Stimulated activated CD4-positive, alpha-beta T cell treated with anti-CD3 and anti-CD28 coated beads, Interleukin-15, amount 100 ng/mL, for 24 hours (primary cell): Measurements from ENCODE around the gene ZSCAN5A.
"Not testable (repeated sequence)": the region's sequence is repeated elsewhere in the genome, so short reads cannot be mapped to it uniquely, and the experiment has no call there.

Source experiments
- DNase-seq: peaks from one replicate; pipeline ENCODE4 v3.0.0-alpha.2; 2020

The ZSCAN5A gene

GRCh38 chr19:56271151-56271550 lies 43.5 kb downstream of the ZSCAN5A start:
- DNase-seq, result no peak

DNA sequence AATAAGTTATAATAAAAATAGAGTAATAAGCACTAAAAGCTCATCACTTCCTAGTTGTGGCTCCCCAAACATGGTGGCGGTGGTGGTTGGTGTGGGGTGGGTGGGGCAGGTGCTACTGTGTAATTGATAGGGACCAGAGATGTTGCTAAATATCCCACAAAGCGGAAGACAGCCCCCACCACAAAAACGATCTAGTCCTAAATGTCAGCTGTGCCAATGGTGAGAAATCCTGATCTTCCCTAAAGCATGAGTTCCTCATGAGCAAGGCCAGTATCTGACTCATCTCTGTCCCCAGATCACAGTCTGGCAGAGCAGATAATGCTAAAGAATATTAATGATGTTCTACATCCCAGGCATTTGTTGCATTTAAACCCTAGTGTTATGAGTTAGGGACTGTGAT lies 44.0 kb downstream of the ZSCAN5A start:
- DNase-seq, result no peak

DNA sequence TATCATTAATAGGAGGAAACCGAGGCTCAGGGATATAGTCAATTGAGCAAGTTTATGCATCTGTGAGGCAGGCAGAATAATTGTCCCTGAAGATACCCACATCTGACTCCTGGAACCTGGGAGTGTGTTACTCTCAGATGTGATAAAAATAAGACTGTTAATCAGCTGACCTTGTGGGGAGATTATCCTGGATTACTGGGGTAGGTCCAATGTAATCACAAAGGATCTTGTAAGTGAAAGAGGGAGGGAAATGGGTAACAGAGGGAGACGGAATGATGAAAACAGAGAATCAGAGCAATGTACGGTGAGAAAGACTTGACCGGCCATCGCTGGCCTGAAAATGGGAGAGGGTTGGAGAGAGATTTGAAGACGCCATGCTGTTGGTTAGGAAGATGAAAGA lies 45.3 kb downstream of the ZSCAN5A start:
- no peak for DNase-seq

GRCh38 chr19:56266051-56266450 lies 48.6 kb downstream of the ZSCAN5A start:
- DNase-seq, result no peak

- DNase-seq, result no peak
These were observed 51.3 kb downstream of the ZSCAN5A start for GRCh38 chr19:56263319-56263718.

- not testable (repeated sequence) for DNase-seq
These were observed 52.7 kb downstream of the ZSCAN5A start for GRCh38 chr19:56261932-56262331.

DNA sequence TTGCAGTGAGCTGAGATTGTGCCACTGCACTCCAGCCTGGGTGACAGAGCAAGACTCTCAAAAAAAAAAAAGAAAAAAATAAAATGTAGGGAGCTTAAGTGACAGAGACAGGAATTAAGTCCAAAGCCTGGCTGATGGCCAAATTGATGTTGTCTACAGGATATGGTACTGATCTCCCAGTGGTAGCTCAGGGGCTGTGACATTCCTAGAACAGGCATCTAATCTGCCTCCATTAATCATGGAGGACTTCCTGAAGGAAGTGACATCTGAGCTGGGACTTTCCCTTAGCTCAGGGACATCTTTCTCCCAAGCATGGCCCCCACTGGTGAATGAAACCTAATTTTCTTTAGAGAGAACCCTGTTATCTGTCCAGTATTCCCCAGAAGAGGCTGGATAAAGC lies 53.5 kb downstream of the ZSCAN5A start:
- DNase-seq, result no peak

DNA sequence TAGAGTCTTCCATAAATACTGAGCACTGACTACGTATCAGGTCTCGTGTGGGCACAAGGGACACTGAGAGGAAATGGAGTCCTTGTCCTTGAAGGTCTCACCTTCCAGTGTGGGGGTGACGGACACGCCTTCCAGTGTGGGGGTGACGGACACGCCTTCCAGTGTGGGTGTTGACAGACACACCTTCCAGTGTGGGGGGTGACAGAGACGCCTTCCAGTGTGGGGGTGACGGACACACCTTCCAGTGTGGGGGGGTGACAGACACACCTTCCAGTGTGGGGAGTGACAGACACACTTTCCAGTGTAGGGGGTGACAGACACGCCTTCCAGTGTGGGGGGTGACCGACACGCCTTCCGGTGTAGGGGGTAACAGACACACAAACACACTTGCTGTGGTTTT lies 56.4 kb downstream of the ZSCAN5A start:
- no peak for DNase-seq

GRCh38 chr19:56253737-56254136 lies 60.9 kb downstream of the ZSCAN5A start:
- no peak for DNase-seq

DNA sequence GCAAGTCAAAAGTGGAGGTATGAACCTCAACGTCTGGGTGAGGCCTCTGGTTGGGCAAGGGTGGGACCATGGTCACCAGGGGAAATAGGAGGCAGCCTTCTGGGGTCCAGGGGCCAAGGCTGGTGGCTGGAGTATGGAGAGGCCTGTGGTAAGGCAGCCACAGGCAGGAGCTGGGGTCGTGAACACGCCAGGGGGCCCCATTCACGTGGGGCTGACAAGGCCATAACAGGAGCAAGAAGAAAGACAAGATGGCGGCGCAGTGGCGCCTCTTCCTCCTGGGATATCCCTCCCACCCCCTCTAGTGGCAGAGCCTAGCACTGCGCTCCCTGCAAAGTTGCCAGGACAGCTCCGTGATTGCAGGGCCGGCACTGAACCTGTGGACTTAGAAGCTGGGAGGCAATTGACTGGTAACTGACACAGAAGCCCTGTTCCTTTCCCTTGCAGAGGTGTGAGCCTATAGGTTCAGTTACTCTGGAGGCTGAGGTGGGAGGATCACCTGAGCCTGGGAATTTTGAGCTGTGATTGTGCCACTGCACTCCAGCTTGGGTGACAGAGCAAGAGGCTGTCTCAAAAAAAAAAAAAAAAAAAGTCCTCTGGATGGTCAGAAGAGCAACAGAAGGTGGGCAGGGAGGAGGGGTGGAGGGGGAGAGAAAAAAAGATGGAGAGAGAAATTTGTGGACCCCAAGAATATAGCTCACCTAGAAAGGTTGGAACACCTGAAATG lies 61.8 kb downstream of the ZSCAN5A start:
- DNase-seq, result peak; percentile 83

- not testable (repeated sequence) for DNase-seq
These were observed 65.8 kb downstream of the ZSCAN5A start for GRCh38 chr19:56248736-56249338.

GRCh38 chr19:56245764-56246163 lies 68.9 kb downstream of the ZSCAN5A start:
- DNase-seq, result not testable (repeated sequence)

GRCh38 chr19:56245121-56245740 lies 69.4 kb downstream of the ZSCAN5A start:
- no peak for DNase-seq

DNA sequence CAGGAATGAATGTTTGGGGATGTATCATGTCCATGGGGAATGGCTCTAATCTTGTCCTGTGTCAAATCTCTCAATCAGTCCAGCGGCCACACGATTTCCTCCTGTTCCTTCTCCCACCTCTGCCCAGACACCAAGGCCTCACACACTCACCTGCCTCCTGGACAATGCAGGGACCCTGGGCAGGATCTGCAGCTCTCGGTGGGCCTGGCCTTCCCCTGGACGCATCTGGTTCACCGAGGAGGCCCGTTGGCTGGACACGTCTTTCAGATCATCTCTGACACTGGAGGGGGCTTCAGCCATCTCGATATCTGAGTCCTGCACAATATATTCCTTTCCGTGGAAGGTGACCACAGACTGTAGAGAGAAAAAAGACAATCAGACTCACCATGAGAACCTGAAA lies 91.2 kb downstream of the ZSCAN5A start:
- DNase-seq, result no peak

DNA sequence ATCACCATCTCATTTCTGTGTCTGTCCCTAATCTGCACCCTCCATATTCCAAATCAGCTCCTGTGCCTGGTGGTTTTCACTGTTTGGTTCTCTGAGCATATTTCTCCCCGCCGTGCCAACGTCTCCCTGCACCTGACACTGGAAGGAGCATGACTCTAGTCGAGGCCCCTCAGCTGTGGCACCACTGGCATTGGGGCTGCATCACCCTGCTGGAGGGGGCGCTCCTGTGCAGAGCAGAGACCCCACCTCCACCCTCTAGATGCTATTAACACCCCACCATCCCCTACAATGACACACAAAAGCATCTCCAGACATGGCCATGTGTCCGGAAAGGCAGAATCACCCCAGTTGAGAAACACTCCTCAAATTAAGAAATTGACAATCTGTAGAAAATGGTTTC lies 91.7 kb downstream of the ZSCAN5A start:
- no peak for DNase-seq

DNA sequence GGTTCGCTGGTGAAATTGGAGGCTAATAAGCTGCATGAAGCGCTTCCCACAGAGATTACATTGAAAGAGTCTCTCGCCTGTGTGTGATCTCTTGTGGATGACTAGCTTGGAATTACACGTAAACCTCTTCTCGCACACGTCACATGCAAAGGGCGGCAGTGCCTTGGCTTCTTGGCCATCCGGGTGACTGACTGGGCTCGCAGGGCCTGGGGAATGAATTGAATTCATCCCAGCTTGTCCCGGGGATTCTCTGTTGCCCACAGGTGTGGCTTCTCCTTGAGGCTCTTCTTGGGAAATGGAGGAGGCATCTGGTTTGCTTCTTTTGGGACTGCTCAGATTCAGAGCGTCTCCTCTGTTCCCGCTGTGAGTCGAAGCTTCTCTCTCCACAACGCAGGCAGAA lies 92.8 kb downstream of the ZSCAN5A start:
- DNase-seq, result no peak

GRCh38 chr19:56221442-56221841 lies 93.2 kb downstream of the ZSCAN5A start:
- not testable (repeated sequence) for DNase-seq

- no peak for DNase-seq
These were observed 95.7 kb downstream of the ZSCAN5A start for GRCh38 chr19:56218961-56219360.

DNA sequence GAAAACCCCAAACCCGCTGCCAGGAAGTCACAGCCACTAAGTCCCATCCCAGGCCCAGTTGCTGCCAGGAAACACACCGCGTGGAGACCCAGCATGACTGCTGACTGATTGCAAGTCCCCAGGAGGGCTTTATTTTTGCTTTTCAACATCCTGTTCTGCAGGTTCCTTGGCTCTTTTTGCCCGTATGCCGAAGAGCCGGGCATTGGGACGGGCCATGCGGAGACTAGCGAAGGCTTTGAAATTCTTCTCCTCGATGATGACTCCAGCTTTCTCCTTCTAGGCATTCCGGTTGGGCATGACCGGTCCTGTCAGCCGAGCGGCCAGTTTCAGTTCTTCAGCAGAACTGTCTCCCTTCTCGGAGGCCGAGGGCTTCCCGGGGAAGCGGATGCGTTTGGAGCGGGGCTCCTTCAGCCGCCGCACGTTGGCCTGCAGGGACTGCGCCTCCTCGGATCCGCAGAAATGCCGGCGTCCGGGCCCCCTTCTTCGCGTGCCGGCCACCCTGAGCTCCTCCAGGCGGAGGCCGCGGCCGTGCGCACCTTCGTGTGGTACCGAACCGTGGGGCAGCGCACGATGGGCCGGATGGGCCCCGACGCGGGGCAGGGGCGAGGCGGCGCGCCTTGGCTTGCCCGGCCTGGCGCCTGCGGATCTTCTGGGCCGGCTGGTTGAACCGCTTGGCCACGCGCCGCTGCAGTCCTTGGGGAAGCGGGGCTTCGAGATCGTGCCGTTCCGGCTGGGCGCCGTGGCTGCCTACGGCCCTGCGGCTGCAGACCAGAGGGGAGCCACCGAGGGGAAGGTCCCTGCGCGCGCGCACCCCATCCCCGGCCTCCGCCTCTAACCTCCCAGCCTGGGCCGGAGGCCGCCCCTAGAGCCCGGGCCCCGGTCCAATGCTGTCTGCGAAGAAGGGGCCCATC lies 97.3 kb downstream of the ZSCAN5A start:
- peak; percentile 3 for DNase-seq

DNA sequence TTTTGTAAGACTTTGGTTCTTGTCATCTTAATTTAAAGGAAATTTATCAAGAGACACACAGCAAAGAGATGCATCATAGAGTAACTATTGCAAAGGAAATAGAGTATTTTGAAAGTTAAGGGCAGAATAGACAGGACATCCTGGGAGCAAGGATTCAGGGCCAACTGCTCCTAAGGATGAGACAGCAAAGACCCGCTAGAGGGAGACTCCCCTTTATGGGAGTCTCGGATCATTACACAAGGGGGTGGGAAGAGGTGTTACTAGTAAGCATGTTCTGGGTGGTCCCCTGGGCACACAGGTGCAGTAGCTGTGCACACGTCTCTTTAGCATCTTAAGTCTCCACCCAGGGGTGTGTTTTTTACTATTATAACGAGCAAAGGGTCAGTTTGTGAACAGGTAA lies 102.9 kb downstream of the ZSCAN5A start:
- DNase-seq, result no peak

DNA sequence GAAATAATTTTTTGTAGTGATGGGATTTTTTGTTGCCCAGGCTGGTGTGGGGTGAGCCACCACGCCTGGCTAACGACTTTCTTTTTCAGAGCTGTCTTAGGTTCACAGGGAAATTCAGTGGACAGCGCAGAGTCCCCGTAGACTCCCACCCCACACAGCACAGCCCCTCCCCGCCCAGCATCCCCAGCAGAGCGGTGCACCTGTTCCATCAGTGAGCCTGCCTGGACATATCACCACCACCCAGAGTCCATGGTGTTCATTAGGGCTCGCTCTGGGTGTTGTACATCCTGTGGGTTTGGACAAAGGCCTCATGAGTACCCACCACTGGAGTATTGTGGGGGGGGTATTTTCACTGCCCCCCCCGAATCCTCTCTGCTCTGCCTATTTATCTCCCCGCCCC lies 104.6 kb downstream of the ZSCAN5A start:
- DNase-seq, result not testable (repeated sequence)

DNA sequence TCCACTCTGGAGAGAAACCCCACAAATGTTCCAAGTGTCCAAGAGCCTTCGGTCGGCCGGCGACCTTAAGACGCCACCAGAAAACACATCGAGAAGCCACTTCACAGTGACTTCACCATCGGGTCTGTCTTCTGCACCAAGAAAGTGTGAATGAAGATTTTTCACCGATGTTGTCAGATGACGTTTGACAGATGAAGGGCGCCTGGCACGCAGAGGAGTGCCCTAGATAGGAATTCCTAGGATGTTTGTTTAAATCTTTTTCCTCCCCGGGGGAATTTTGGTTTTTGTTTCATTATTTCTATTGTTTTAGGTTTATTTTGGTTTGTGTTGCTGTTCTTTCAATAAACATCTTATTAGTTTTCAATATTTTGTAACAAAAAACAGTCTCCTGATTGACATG lies 105.5 kb downstream of the ZSCAN5A start:
- no peak for DNase-seq

DNA sequence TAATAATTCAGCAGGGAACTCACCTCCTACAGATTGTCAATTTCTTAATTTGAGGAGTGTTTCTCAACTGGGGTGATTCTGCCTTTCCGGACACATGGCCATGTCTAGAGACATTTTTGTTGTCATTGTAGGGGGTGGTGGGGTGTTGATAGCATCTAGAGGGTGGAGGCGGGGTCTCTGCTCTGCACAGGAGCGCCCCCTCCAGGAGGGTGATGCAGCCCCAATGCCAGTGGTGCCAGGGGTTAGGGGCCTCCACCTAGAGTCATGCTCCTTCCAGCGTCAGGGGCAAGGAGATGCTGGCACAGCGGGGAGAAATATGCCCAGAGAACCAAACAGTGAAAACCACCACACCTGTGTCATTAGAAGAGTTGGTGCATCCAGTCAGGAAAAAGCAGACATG lies 107.1 kb downstream of the ZSCAN5A start:
- not testable (repeated sequence) for DNase-seq
